PC-9 (cell line): ENCODE results near the gene LRRC27. TPM values are rescaled to one million over a fixed set of nuclear protein-coding genes. Genes with fewer than 3 reads are reported as not detected.
"Not testable (repeated sequence)": the region's sequence is repeated elsewhere in the genome, so short reads cannot be mapped to it uniquely, and the experiment has no call there.

ENCODE experiments used
- BruUV-seq: library from RNA; stranded (reverse); fragments of 400-500 nt; replicated peaks from 2 replicates; lab custom pipeline; 2021; lab: Mats Ljungman, UMichigan
- CTCF ChIA-PET: fragments of 300-600 bp; sonication (Branson Sonifier 250); formaldehyde crosslinking; loops from one replicate; lab custom pipeline; 2022; ENCODE audit warnings: antibody characterized with exemption; lab: Charles Lee
- POLR2A ChIA-PET: fragments of 300-600 bp; sonication (Branson Sonifier 250); formaldehyde crosslinking; loops from one replicate; lab custom pipeline; 2022; ENCODE audit warnings: antibody characterized with exemption; ENCODE audit not compliant: unreplicated experiment; lab: Charles Lee
- DNase-seq, 2 experiments: peaks; one replicate each; pipeline versions ENCODE4 v3.0.0 to v3.0.0-alpha.2; 2015 to 2022; ENCODE audit warnings: mixed read lengths in 1 of 2
- H2AFZ ChIP-seq: fragments of 200-600 bp; sonication (generic); 2 replicates; pipeline ENCODE4 v1.8.1; 2017; ENCODE audit warnings: antibody characterized with exemption
- H3F3A ChIP-seq: fragments of 200-600 bp; sonication (generic); 2 replicates; pipeline ENCODE4 v1.8.1; 2017; ENCODE audit warnings: antibody characterized with exemption, mild to moderate bottlenecking, low read depth; ENCODE audit not compliant: insufficient read depth
- H3K27ac ChIP-seq: fragments of 200-600 bp; sonication (generic); 2 replicates; pipeline ENCODE4 v1.6.1; 2016; ENCODE audit warnings: mixed run types
- H3K27me3 ChIP-seq: fragments of 200-600 bp; sonication (generic); 2 replicates; pipeline ENCODE4 v1.6.1; 2016; ENCODE audit warnings: low read depth, mixed run types; ENCODE audit not compliant: insufficient read depth
- H3K36me3 ChIP-seq: fragments of 200-600 bp; sonication (generic); 2 replicates; pipeline ENCODE4 v1.6.1; 2016; ENCODE audit warnings: low read depth, mixed run types
- H3K4me1 ChIP-seq: fragments of 200-600 bp; sonication (generic); replicated peaks from 2 replicates; pipeline ENCODE4 v1.6.1; 2016; ENCODE audit warnings: mixed run types; ENCODE audit not compliant: insufficient read depth
- H3K4me2 ChIP-seq: fragments of 200-600 bp; sonication (generic); 2 replicates; pipeline ENCODE4 v1.6.1; 2017; ENCODE audit warnings: mixed run types
- H3K4me3 ChIP-seq: fragments of 200-600 bp; sonication (generic); 2 replicates; pipeline ENCODE4 v1.6.1; 2016; ENCODE audit warnings: mixed run types
- H3K79me2 ChIP-seq: fragments of 200-600 bp; sonication (generic); 2 replicates; pipeline ENCODE4 v1.6.1; 2017; ENCODE audit warnings: low read depth, mixed run types
- H3K9me2 ChIP-seq: fragments of 200-600 bp; sonication (generic); 2 replicates; pipeline ENCODE4 v1.8.1; 2017; ENCODE audit warnings: mild to moderate bottlenecking; ENCODE audit not compliant: insufficient read depth
- H3K9me3 ChIP-seq: fragments of 200-600 bp; sonication (generic); 2 replicates; pipeline ENCODE4 v1.8.1; 2016; ENCODE audit warnings: low read depth; ENCODE audit not compliant: insufficient read depth
- H4K20me1 ChIP-seq: fragments of 200-600 bp; sonication (generic); 2 replicates; pipeline ENCODE4 v1.8.1; 2017; ENCODE audit not compliant: insufficient read depth
- EZH2 ChIP-seq: fragments of 200-600 bp; sonication (generic); IDR thresholded peaks from 2 replicates; pipeline ENCODE4 v1.8.0; 2017; ENCODE audit warnings: antibody characterized with exemption, low read depth
- intact Hi-C: fragments of 100-400 bp; cut with micrococcal nuclease; formaldehyde crosslinking; loops from one replicate; pipeline ENCODE4 v1.10.0; 2022; ENCODE audit not compliant: unreplicated experiment
- total RNA-seq: library from RNA; stranded (reverse); gene quantifications from 2 replicates; pipeline ENCODE4 v1.2.3, GENCODE V29; 2021
- TF ChIP-seq, protein P1 (sequence below): fragments of 200-600 bp; sonication (generic); conservative IDR thresholded peaks from 2 replicates; pipeline ENCODE4 v1.6.1; 2017; ENCODE audit warnings: mixed run types, antibody characterized with exemption, mild to moderate bottlenecking, moderate library complexity

The LRRC27 gene
- total RNA-seq, 1 experiment from 2014 or later: 10.0 TPM

DNA sequence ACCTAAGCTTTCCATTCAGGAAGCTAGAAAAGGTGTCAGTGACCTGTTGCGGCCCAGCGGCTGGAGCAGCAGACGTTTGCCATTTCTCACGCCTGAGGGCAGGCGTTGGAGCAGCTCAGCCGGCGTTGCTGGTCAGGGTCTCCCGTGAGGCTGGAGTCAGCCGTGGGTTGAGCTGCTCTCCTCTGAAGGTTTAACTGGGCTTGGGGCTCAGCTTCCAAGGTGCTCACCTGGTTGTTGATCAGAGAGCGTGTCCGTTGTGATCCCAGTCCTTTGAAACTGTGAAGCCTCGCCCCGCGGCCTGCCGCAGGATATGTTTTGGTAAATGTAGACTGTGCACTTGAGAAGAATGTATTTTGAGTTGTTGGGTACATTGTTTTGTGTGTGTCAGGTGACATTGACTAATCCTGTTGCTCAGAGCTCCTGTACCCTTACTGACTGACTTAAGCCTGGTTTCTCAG is 44.4 kb downstream of the LRRC27 start:
- ChIA-PET CTCF (no interaction called here), POLR2A (interaction anchor here (0.7 kb wide), 1 partner anchor 77 kb away, joined by 10 read pairs; no protein-coding TSS in a partner anchor)
- Histone ChIP-seq H3K27me3 (no peaks in the 10 kb centered on the region), H3K9me2 (no peaks in the 10 kb centered on the region), H3K36me3 (no peaks in the 10 kb centered on the region), H3K79me2 (no peaks in the 10 kb centered on the region), H3F3A (no peaks in the 10 kb centered on the region), H2AFZ (no peak overlapping the region), H3K4me1 (no peaks in the 10 kb centered on the region), H3K4me2 (no peak overlapping the region), H4K20me1 (no peaks in the 10 kb centered on the region), H3K27ac (no peak overlapping the region), H3K4me3 (no peak overlapping the region), H3K9me3 (no peaks in the 10 kb centered on the region)
- no peak for DNase-seq
- BruUV-seq: no TSS peak
- TF ChIP-seq, protein P1, sequence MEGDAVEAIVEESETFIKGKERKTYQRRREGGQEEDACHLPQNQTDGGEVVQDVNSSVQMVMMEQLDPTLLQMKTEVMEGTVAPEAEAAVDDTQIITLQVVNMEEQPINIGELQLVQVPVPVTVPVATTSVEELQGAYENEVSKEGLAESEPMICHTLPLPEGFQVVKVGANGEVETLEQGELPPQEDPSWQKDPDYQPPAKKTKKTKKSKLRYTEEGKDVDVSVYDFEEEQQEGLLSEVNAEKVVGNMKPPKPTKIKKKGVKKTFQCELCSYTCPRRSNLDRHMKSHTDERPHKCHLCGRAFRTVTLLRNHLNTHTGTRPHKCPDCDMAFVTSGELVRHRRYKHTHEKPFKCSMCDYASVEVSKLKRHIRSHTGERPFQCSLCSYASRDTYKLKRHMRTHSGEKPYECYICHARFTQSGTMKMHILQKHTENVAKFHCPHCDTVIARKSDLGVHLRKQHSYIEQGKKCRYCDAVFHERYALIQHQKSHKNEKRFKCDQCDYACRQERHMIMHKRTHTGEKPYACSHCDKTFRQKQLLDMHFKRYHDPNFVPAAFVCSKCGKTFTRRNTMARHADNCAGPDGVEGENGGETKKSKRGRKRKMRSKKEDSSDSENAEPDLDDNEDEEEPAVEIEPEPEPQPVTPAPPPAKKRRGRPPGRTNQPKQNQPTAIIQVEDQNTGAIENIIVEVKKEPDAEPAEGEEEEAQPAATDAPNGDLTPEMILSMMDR: no peak
- TF ChIP-seq EZH2: no peak
- intact Hi-C loops: no loop called here

DNA sequence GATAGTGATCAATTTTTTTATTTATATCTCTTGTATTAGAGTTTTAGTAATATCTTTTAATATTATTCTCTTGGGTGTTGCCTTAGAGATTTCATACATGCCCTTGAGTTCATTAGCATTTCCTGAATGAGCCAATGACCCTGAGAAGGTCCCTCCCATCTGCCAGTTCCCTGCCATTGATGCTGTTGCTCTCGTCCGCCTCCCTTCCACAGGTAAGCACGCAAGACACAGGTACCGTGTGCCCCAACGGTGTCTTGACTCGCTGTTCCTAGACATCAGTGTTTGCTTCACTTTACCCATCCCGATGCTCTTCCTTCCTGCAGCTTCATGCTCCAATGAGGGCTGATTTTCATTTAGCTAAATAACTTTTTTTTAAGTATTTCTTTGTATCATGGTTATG is 45.3 kb downstream of the LRRC27 start:
- intact Hi-C loops: no loop called here
- Histone ChIP-seq H3K79me2 (no peaks in the 10 kb centered on the region), H3K4me1 (no peaks in the 10 kb centered on the region), H3K27me3 (no peaks in the 10 kb centered on the region), H4K20me1 (no peaks in the 10 kb centered on the region), H3K9me2 (no peaks in the 10 kb centered on the region), H3K9me3 (no peaks in the 10 kb centered on the region), H2AFZ (no peak overlapping the region), H3K4me3 (no peak overlapping the region), H3K36me3 (no peaks in the 10 kb centered on the region), H3K27ac (no peak overlapping the region), H3F3A (no peaks in the 10 kb centered on the region), H3K4me2 (no peak overlapping the region)
- BruUV-seq: no TSS peak
- POLR2A ChIA-PET: interaction anchor here (0.7 kb wide), 1 partner anchor 77 kb away, joined by 10 read pairs; no protein-coding TSS in a partner anchor
- TF ChIP-seq, protein P1: no peak
- no peak for TF ChIP-seq EZH2
- CTCF ChIA-PET: no interaction called here
- DNase-seq: no peak

DNA sequence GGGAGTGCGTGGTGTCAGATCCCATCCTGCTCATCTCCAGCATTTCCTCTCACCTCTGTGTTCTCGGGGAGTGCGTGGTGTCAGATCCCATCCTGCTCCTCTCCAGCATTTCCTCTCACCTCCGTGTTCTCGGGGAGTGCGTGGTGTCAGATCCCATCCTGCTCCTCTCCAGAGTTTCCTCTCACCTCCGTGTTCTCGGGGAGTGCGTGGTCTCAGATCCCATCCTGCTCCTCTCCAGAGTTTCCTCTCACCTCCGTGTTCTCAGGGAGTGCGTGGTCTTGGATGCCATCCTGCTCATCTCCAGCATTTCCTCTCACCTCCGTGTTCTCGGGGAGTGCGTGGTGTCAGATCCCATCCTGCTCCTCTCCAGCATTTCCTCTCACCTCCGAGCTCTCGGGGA is 47.0 kb downstream of the LRRC27 start:
- H3K4me3 ChIP-seq, intact Hi-C loops, H3K4me2 ChIP-seq, H3K9me2 ChIP-seq, POLR2A ChIA-PET, H4K20me1 ChIP-seq, DNase-seq, H3K27me3 ChIP-seq, H3F3A ChIP-seq, BruUV-seq, H3K79me2 ChIP-seq, H3K36me3 ChIP-seq, H3K9me3 ChIP-seq, CTCF ChIA-PET, H3K27ac ChIP-seq, H2AFZ ChIP-seq, H3K4me1 ChIP-seq: not testable (repeated sequence)

DNA sequence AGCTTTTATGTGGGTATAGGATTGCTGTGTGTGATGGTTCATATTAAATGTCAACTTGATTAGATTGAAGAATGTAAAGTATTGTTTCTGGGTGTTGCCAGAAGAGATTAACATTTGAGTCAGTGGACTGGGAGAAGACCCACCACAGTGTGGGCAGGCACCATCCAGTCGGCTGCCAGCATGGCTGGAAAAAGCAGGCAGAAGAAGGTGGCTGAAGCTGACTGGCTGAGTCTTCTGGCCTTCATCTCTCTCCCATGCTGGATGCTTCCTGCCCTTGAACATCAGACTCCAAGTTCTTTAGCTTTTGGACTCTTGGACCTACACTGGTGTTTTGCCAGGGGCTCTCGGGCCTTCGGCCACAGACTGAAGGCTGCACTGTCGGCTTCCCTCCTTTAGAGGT is 49.0 kb downstream of the LRRC27 start:
- H3K36me3 ChIP-seq, H3F3A ChIP-seq, H3K9me2 ChIP-seq, CTCF ChIA-PET, H3K4me3 ChIP-seq, H3K9me3 ChIP-seq, BruUV-seq, H2AFZ ChIP-seq, H3K4me2 ChIP-seq, POLR2A ChIA-PET, H4K20me1 ChIP-seq, H3K79me2 ChIP-seq, DNase-seq, H3K27me3 ChIP-seq, H3K27ac ChIP-seq, H3K4me1 ChIP-seq: not testable (repeated sequence)
- intact Hi-C loops: loop anchor here (10.0 kb wide), 1 partner anchor 254 kb away; no protein-coding TSS in a partner anchor
